Measurements from ENCODE around the gene MED27. TPM values are rescaled to one million over a fixed set of nuclear protein-coding genes. Genes with fewer than 3 reads are reported as not detected.

Gene MED27
- total RNA-seq, 3 donors from 2014 or later: 13.0 to 16.3 (median 14.4) TPM

GRCh38 chr9:131853434-131853833 lies 226.2 kb downstream of the MED27 start:
- Histone ChIP-seq H3K4me3 (no peak overlapping the region), H3K4me1 (ENCODE audit: low read depth) (no peaks in the 10 kb centered on the region), H3K36me3 (ENCODE audit: low read depth) (no peaks in the 10 kb centered on the region), H3K9me3 (no peaks in the 10 kb centered on the region)
- intact Hi-C loops (cut with DNase I, micrococcal nuclease): no loop called here
- ATAC-seq (no peak), DNase-seq (no peak)
- TF ChIP-seq CTCF (IDR thresholded peaks at IDR 0.05): no peak

- intact Hi-C loops (cut with DNase I, micrococcal nuclease): no loop called here
- no peak for DNase-seq
- H3K4me3 ChIP-seq: no peak overlapping the region
- H3K9me3 ChIP-seq: no peaks in the 10 kb centered on the region
- ATAC-seq: no peak
- H3K4me1 ChIP-seq (ENCODE audit: low read depth): no peaks in the 10 kb centered on the region
- no peaks in the 10 kb centered on the region for H3K36me3 ChIP-seq (ENCODE audit: low read depth)
- no peak for TF ChIP-seq CTCF (IDR thresholded peaks at IDR 0.05)
Observed at GRCh38 chr9:131851414-131851813, 228.3 kb downstream of the MED27 start.

GRCh38 chr9:131849391-131849790 lies 230.3 kb downstream of the MED27 start:
- intact Hi-C loops (cut with DNase I, micrococcal nuclease): no loop called here
- Histone ChIP-seq H3K4me1 (ENCODE audit: low read depth) (no peaks in the 10 kb centered on the region), H3K36me3 (ENCODE audit: low read depth) (no peaks in the 10 kb centered on the region), H3K4me3 (no peak overlapping the region), H3K9me3 (no peaks in the 10 kb centered on the region)
- ATAC-seq (no peak), DNase-seq (no peak)
- no peak for TF ChIP-seq CTCF (IDR thresholded peaks at IDR 0.05)

GRCh38 chr9:131848570-131849160 lies 231.0 kb downstream of the MED27 start:
- no peak overlapping the region for H3K4me3 ChIP-seq
- no peak for TF ChIP-seq CTCF (IDR thresholded peaks at IDR 0.05)
- ATAC-seq (no peak), DNase-seq (no peak)
- H3K36me3 ChIP-seq (ENCODE audit: low read depth): no peaks in the 10 kb centered on the region
- intact Hi-C loops (cut with DNase I, micrococcal nuclease): no loop called here
- H3K9me3 ChIP-seq: no peaks in the 10 kb centered on the region
- no peaks in the 10 kb centered on the region for H3K4me1 ChIP-seq (ENCODE audit: low read depth)

- TF ChIP-seq CTCF (IDR thresholded peaks at IDR 0.05): no peak
- Histone ChIP-seq H3K4me3 (no peak overlapping the region), H3K9me3 (no peaks in the 10 kb centered on the region), H3K4me1 (ENCODE audit: low read depth) (no peaks in the 10 kb centered on the region), H3K36me3 (ENCODE audit: low read depth) (no peaks in the 10 kb centered on the region)
- intact Hi-C loops (cut with DNase I, micrococcal nuclease): no loop called here
- DNase-seq (no peak), ATAC-seq (no peak)
Observed at GRCh38 chr9:131847665-131848354, 231.9 kb downstream of the MED27 start.

Measured in mucosa of descending colon (tissue), 3 donors.